K562 (cell line): Measurements from ENCODE around the gene SLC25A26. TPM values are rescaled to one million over a fixed set of nuclear protein-coding genes. Genes with fewer than 3 reads are reported as not detected.

ENCODE experiments used
- ATAC-seq: fragments of 200-7000 bp; cut with Tn5 transposase; 3 replicates; pipeline ENCODE4 v1.9.1; 2020; ENCODE audit warnings: moderate library complexity
- BruUV-seq: library from RNA; stranded (reverse); fragments of 400-500 nt; replicated peaks from 2 replicates; lab custom pipeline; 2021; lab: Mats Ljungman, UMichigan
- CTCF ChIA-PET: fragments of 300-600 bp; formaldehyde crosslinking; extraction: SDS; loops from one replicate; lab custom pipeline; 2021; ENCODE audit warnings: low intra/inter-chr PET ratio; lab: Yijun Ruan, JAX
- POLR2A ChIA-PET: fragments of 300-600, 350-650 bp; sonication (Branson Sonifier 250); formaldehyde crosslinking; extraction: SDS; loops from one replicate; lab custom pipeline; 2021; ENCODE audit warnings: antibody characterized with exemption, inconsistent platforms; lab: Yijun Ruan, JAX
- DNase-seq, 4 experiments: peaks; one replicate each; pipeline versions ENCODE4 v3.0.0 to v3.0.0-alpha.2; 2011 to 2018; ENCODE audit warnings: low spot score in 3 of 4, mixed read lengths in 3 of 4; ENCODE audit errors: extremely low read depth in 1 of 4
- FAIRE-seq: peaks from 2 replicates; lab custom pipeline; 2011; peaks lifted over from hg19 to GRCh38; lab: Jason Lieb, UNC
- H2AFZ ChIP-seq: 2 replicates; pipeline ENCODE4 v1.6.0; 2011; ENCODE audit warnings: low read depth, low read length, control low read depth, inconsistent platforms
- H3K27ac ChIP-seq: fragments of 200-600 bp; 3 replicates; pipeline ENCODE4 v1.8.0; 2011; ENCODE audit warnings: low read depth, mild to moderate bottlenecking, control low read depth, inconsistent platforms, low read length, moderate library complexity, mixed read lengths; ENCODE audit errors: extremely low read depth
- H3K27me3 ChIP-seq, 2 experiments: fragments of 300-600 bp in 1 of 2; 2 replicates in 1 of 2; 3 replicates in 1 of 2; pipeline versions ENCODE4 v1.6.0 to v1.8.0; 2011; ENCODE audit warnings: inconsistent platforms in 2 of 2, low read length in 2 of 2, mild to moderate bottlenecking in 1 of 2, mixed read lengths in 1 of 2, moderate library complexity in 1 of 2; ENCODE audit not compliant: control insufficient read depth in 2 of 2, insufficient read depth in 2 of 2
- H3K36me3 ChIP-seq: fragments of 300-600 bp; 3 replicates; pipeline ENCODE4 v1.8.0; 2011; ENCODE audit warnings: mild to moderate bottlenecking, low read length, inconsistent platforms; ENCODE audit not compliant: control insufficient read depth, insufficient read depth
- H3K4me1 ChIP-seq, 2 experiments: fragments of 200-600 bp in 1 of 2; replicated peaks in 1 of 2; 2 replicates in 1 of 2; 3 replicates in 1 of 2; pipeline versions ENCODE4 v1.5.1 to v1.8.0; 2011; ENCODE audit warnings: inconsistent platforms in 2 of 2, low read length in 2 of 2, mild to moderate bottlenecking in 1 of 2, mixed read lengths in 1 of 2, moderate library complexity in 1 of 2; ENCODE audit not compliant: control insufficient read depth in 2 of 2, insufficient read depth in 2 of 2
- H3K4me2 ChIP-seq: 2 replicates; pipeline ENCODE4 v1.6.1; 2011; ENCODE audit warnings: low read length, control low read depth, inconsistent platforms, mixed read lengths; ENCODE audit not compliant: insufficient read depth
- H3K4me3 ChIP-seq: fragments of 200-600 bp; sonication (generic), shearing (Covaris generic); 2 replicates; pipeline ENCODE4 v1.5.1; 2016; ENCODE audit warnings: control low read depth, inconsistent platforms
- H3K79me2 ChIP-seq: fragments of 200-600 bp; 3 replicates; pipeline ENCODE4 v1.8.0; 2011; ENCODE audit warnings: low read length, inconsistent platforms; ENCODE audit not compliant: control insufficient read depth, insufficient read depth
- H3K9ac ChIP-seq, 2 experiments: 2 replicates each; pipeline versions ENCODE4 v1.6.0 to v1.6.1; 2011; ENCODE audit warnings: low read depth in 2 of 2, low read length in 2 of 2, control low read depth in 1 of 2, inconsistent platforms in 1 of 2, mild to moderate bottlenecking in 1 of 2, mixed read lengths in 1 of 2; ENCODE audit not compliant: insufficient read depth in 1 of 2
- H3K9me1 ChIP-seq: one replicate; pipeline ENCODE4 v1.6.0; 2011; ENCODE audit warnings: inconsistent platforms, mild to moderate bottlenecking, low read length, moderate library complexity; ENCODE audit not compliant: control insufficient read depth, insufficient read depth
- H3K9me3 ChIP-seq: replicated peaks from 2 replicates; pipeline ENCODE4 v1.5.1; 2011; ENCODE audit warnings: low read depth, low read length, inconsistent platforms; ENCODE audit not compliant: control insufficient read depth, insufficient read depth
- H4K20me1 ChIP-seq: replicated peaks from 2 replicates; pipeline ENCODE4 v1.6.1; 2011; ENCODE audit warnings: low read length, inconsistent platforms, mixed read lengths; ENCODE audit not compliant: control insufficient read depth, insufficient read depth
- WGBS: fragments of 100-300 bp; shearing (Covaris generic); methylation state at CpG from one replicate; pipeline ENCODE4 v1.1.6; 2016; ENCODE audit warnings: low coverage, mixed read lengths; ENCODE audit not compliant: insufficient coverage; ENCODE audit errors: missing lambda C conversion rate; 5-methylcytosine and 5-hydroxymethylcytosine counted together
- in situ Hi-C: fragments of 300-500 bp; cut with MboI; formaldehyde crosslinking; loops from 4 replicates; pipeline ENCODE4 v1.15.0; 2018; ENCODE audit warnings: inconsistent platforms, mixed read lengths
- intact Hi-C: fragments of 100-400 bp; cut with micrococcal nuclease; formaldehyde crosslinking; loops from 2 replicates; pipeline ENCODE4 v1.14.2; 2022
- polyA plus RNA-seq, 8 experiments: library from polyadenylated mRNA; depleted of rRNA in 4 of 8; stranded (reverse) in 5 of 8; unstranded in 3 of 8; fragments of >200 nt; fragmentation: Nextera tagmentation in 2 of 8; fragmentation: Illumina TruSeq in 1 of 8; extraction: Ambion mirVana in 2 of 8; extraction: Trizol in 1 of 8; gene quantifications; 2 replicates each; pipeline versions ENCODE4 v1.2.1 to v1.2.3, GENCODE V29; 2011 to 2014; ENCODE audit warnings: inconsistent platforms in 1 of 8, missing spikeins in 1 of 8
- total RNA-seq, 7 experiments: library from RNA; depleted of rRNA in 6 of 7; stranded (reverse); fragments of >200 nt in 6 of 7; fragmentation: Illumina TruSeq in 2 of 7; extraction: Trizol in 2 of 7; gene quantifications; 2 replicates each; pipeline versions ENCODE4 v1.2.1 to v1.2.3, GENCODE V29; 2011 to 2021; ENCODE audit warnings: low replicate concordance in 1 of 7
- TF ChIP-seq, protein P1 (sequence below): fragments of 450-650 bp; formaldehyde crosslinking; IDR thresholded peaks from 2 replicates; pipeline ENCODE4 v1.4.0; 2020; ENCODE audit warnings: mild to moderate bottlenecking, mixed read lengths
- TF ChIP-seq, protein P2 (sequence below): fragments of 200-800 bp; sonication (Bioruptor generic); IDR thresholded peaks from 2 replicates; pipeline ENCODE4 v1.6.1; 2017; ENCODE audit warnings: missing genetic modification characterization, missing compliant biosample characterization

SLC25A26 gene
- total and polyA plus RNA-seq, 9 of the 15 experiments (the other 6 are each of a cell fraction or from before 2014, with no cell fraction given), result 7.2 to 29.1 (median 12.6) TPM

GRCh38 chr3:66237552-66237951 is 16.8 kb downstream of the SLC25A26 start:
- no peaks in the 10 kb centered on the region for H4K20me1 ChIP-seq
- H3K36me3 ChIP-seq, result no peaks in the 10 kb centered on the region
- H3K9me3 ChIP-seq, result no peaks in the 10 kb centered on the region
- WGBS, result 76% methylated on average over 3 of the region's 3 CpGs
- no peak overlapping the region for H3K27ac ChIP-seq
- no peak for DNase-seq
- no peak overlapping the region for H3K9ac ChIP-seq
- H3K79me2 ChIP-seq, result no peaks in the 10 kb centered on the region
- ATAC-seq, result no peak
- FAIRE-seq, result no peak
- H3K27me3 ChIP-seq, result no peaks in the 10 kb centered on the region
- H3K4me3 ChIP-seq, result no peak overlapping the region
- POLR2A ChIA-PET, result no interaction called here
- no peak overlapping the region for H2AFZ ChIP-seq
- CTCF ChIA-PET, result no interaction called here
- TF ChIP-seq, protein P1, sequence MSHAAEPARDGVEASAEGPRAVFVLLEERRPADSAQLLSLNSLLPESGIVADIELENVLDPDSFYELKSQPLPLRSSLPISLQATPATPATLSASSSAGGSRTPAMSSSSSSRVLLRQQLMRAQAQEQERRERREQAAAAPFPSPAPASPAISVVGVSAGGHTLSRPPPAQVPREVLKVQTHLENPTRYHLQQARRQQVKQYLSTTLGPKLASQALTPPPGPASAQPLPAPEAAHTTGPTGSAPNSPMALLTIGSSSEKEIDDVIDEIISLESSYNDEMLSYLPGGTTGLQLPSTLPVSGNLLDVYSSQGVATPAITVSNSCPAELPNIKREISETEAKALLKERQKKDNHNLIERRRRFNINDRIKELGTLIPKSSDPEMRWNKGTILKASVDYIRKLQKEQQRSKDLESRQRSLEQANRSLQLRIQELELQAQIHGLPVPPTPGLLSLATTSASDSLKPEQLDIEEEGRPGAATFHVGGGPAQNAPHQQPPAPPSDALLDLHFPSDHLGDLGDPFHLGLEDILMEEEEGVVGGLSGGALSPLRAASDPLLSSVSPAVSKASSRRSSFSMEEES (CRISPR knock-in tag), result peak; percentile 58
- TF ChIP-seq, protein P2, sequence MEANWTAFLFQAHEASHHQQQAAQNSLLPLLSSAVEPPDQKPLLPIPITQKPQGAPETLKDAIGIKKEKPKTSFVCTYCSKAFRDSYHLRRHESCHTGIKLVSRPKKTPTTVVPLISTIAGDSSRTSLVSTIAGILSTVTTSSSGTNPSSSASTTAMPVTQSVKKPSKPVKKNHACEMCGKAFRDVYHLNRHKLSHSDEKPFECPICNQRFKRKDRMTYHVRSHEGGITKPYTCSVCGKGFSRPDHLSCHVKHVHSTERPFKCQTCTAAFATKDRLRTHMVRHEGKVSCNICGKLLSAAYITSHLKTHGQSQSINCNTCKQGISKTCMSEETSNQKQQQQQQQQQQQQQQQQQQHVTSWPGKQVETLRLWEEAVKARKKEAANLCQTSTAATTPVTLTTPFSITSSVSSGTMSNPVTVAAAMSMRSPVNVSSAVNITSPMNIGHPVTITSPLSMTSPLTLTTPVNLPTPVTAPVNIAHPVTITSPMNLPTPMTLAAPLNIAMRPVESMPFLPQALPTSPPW, result no peak
- TF ChIP-seq, all 486 proteins: peak for 1
- no peaks in the 10 kb centered on the region for H3K9me1 ChIP-seq
- intact Hi-C loops (no loop called here), in situ Hi-C loops (no loop called here)
- no peak overlapping the region for H3K4me2 ChIP-seq
- no peaks in the 10 kb centered on the region for H3K4me1 ChIP-seq
- BruUV-seq, result no TSS peak
